H1 (cell line): ENCODE measurements around the gene PNO1. TPM values are rescaled to one million over a fixed set of nuclear protein-coding genes. Genes with fewer than 3 reads are reported as not detected.

ENCODE experiments used
- CTCF ChIA-PET: fragments of 300-600 bp; sonication (Branson Sonifier 250); formaldehyde crosslinking; loops from one replicate; lab custom pipeline; 2021; ENCODE audit not compliant: partially characterized antibody; lab: Charles Lee
- POLR2A ChIA-PET: fragments of 300-600 bp; sonication (Branson Sonifier 250); formaldehyde crosslinking; loops from one replicate; lab custom pipeline; 2021; ENCODE audit warnings: inconsistent platforms; ENCODE audit not compliant: partially characterized antibody; lab: Charles Lee
- DNase-seq, 2 experiments: peaks; one replicate each; pipeline versions ENCODE4 v3.0.0 to v3.0.0-alpha.2; 2010 to 2022; ENCODE audit warnings: low spot score in 2 of 2, low read depth in 1 of 2, mixed read lengths in 1 of 2
- FAIRE-seq: peaks from 2 replicates; lab custom pipeline; 2011; peaks lifted over from hg19 to GRCh38; lab: Jason Lieb, UNC
- H2AFZ ChIP-seq: 2 replicates; pipeline ENCODE4 v1.8.1; 2012; ENCODE audit warnings: low read length, inconsistent platforms
- H2AK5ac ChIP-seq: 2 replicates; pipeline ENCODE4 v1.6.1; 2013; ENCODE audit warnings: low read depth, low read length
- H2BK120ac ChIP-seq: replicated peaks from 2 replicates; pipeline ENCODE3; 2013; ENCODE audit warnings: low read depth, low read length, inconsistent platforms
- H2BK12ac ChIP-seq: 2 replicates; pipeline ENCODE4 v1.6.1; 2013; ENCODE audit warnings: low read depth, low read length
- H2BK15ac ChIP-seq: 2 replicates; pipeline ENCODE4 v1.6.1; 2013; ENCODE audit warnings: low read length
- H2BK20ac ChIP-seq: 2 replicates; pipeline ENCODE4 v1.6.1; 2013; ENCODE audit warnings: low read length
- H2BK5ac ChIP-seq: 2 replicates; pipeline ENCODE4 v1.6.1; 2013; ENCODE audit warnings: low read depth, low read length
- H3K14ac ChIP-seq: 2 replicates; pipeline ENCODE4 v1.6.1; 2013; ENCODE audit warnings: inconsistent platforms; ENCODE audit not compliant: insufficient read length
- H3K18ac ChIP-seq: 2 replicates; pipeline ENCODE4 v1.6.1; 2013; ENCODE audit warnings: low read length; ENCODE audit errors: extremely low read depth
- H3K23ac ChIP-seq: 2 replicates; pipeline ENCODE4 v1.6.1; 2013; ENCODE audit warnings: inconsistent platforms; ENCODE audit not compliant: insufficient read length
- H3K23me2 ChIP-seq: 2 replicates; pipeline ENCODE4 v1.6.1; 2013; ENCODE audit warnings: low read depth, low read length
- H3K27ac ChIP-seq: 2 replicates; pipeline ENCODE4 v1.6.1; 2011; ENCODE audit warnings: low read depth, low read length, inconsistent platforms
- H3K27me3 ChIP-seq, 4 experiments: replicated peaks in 1 of 4; 1 replicate in 1 of 4; 2 replicates in 3 of 4; pipeline versions ENCODE4 v1.6.1 to v1.8.1; 2011 to 2013; ENCODE audit warnings: low read length in 3 of 4, mild to moderate bottlenecking in 3 of 4, inconsistent platforms in 2 of 4, mixed read lengths in 2 of 4, moderate library complexity in 1 of 4; ENCODE audit not compliant: control insufficient read depth in 3 of 4, insufficient read depth in 3 of 4; ENCODE audit errors: extremely low read depth in 1 of 4
- H3K36me3 ChIP-seq, 4 experiments: 2 replicates each; pipeline versions ENCODE4 v1.6.1 to v1.8.1; 2011 to 2013; ENCODE audit warnings: mild to moderate bottlenecking in 4 of 4, low read length in 3 of 4, moderate library complexity in 2 of 4, control low read depth in 1 of 4, inconsistent platforms in 1 of 4; ENCODE audit not compliant: insufficient read depth in 4 of 4, control insufficient read depth in 2 of 4
- H3K4ac ChIP-seq: replicated peaks from 2 replicates; pipeline ENCODE3; 2013; ENCODE audit warnings: low read length, low read depth, mixed read lengths, inconsistent platforms; ENCODE audit not compliant: insufficient read length
- H3K4me1 ChIP-seq, 4 experiments: replicated peaks in 1 of 4; 1 replicate in 1 of 4; 2 replicates in 3 of 4; pipeline versions ENCODE4 v1.6.1 to v1.8.1; 2011 to 2013; ENCODE audit warnings: low read length in 3 of 4, inconsistent platforms in 2 of 4, mixed read lengths in 1 of 4; ENCODE audit not compliant: insufficient read depth in 4 of 4, control insufficient read depth in 3 of 4
- H3K4me2 ChIP-seq, 2 experiments: 2 replicates each; pipeline versions ENCODE4 v1.6.1 to v1.8.1; 2011 to 2013; ENCODE audit warnings: low read depth in 2 of 2, low read length in 2 of 2, control low read depth in 1 of 2, inconsistent platforms in 1 of 2, mild to moderate bottlenecking in 1 of 2; ENCODE audit not compliant: insufficient read depth in 1 of 2
- H3K4me3 ChIP-seq, 4 experiments: fragments of 200-600, 300-600 bp in 1 of 4; sonication (generic), shearing (Covaris generic), sonication (Bioruptor Twin) in 1 of 4; 2 replicates each; pipeline versions ENCODE4 v1.5.1 to v1.8.1; 2011 to 2016; ENCODE audit warnings: low read length in 4 of 4, low read depth in 3 of 4, control low read depth in 2 of 4, inconsistent platforms in 2 of 4, mild to moderate bottlenecking in 2 of 4, mixed read lengths in 1 of 4, moderate library complexity in 1 of 4; ENCODE audit not compliant: insufficient read depth in 2 of 4; ENCODE audit errors: extremely low read depth in 1 of 4
- H3K56ac ChIP-seq: replicated peaks from 2 replicates; pipeline ENCODE3; 2013; ENCODE audit warnings: low read depth, mild to moderate bottlenecking, mixed read lengths, low read length, inconsistent platforms; ENCODE audit not compliant: insufficient read length
- H3K79me1 ChIP-seq: 2 replicates; pipeline ENCODE4 v1.6.1; 2013; ENCODE audit warnings: low read depth, low read length, control low read depth
- H3K79me2 ChIP-seq, 2 experiments: 2 replicates each; pipeline versions ENCODE4 v1.6.1 to v1.8.1; 2012 to 2013; ENCODE audit warnings: low read length in 2 of 2, mild to moderate bottlenecking in 2 of 2, inconsistent platforms in 1 of 2; ENCODE audit not compliant: insufficient read depth in 2 of 2, control insufficient read depth in 1 of 2
- H3K9ac ChIP-seq, 4 experiments: replicated peaks in 1 of 4; 1 replicate in 1 of 4; 2 replicates in 3 of 4; pipeline versions ENCODE4 v1.6.1 to v1.8.1; 2011 to 2013; ENCODE audit warnings: low read depth in 3 of 4, low read length in 3 of 4, control low read depth in 2 of 4, mild to moderate bottlenecking in 2 of 4, moderate library complexity in 2 of 4, inconsistent platforms in 1 of 4; ENCODE audit errors: extremely low read depth in 1 of 4
- H3K9me3 ChIP-seq, 2 experiments: 2 replicates each; pipeline versions ENCODE4 v1.6.1 to v1.8.1; 2012 to 2013; ENCODE audit warnings: mild to moderate bottlenecking in 2 of 2, moderate library complexity in 2 of 2, control low read depth in 1 of 2, inconsistent platforms in 1 of 2, low read depth in 1 of 2, low read length in 1 of 2, mixed read lengths in 1 of 2; ENCODE audit not compliant: insufficient read depth in 2 of 2
- H4K20me1 ChIP-seq, 2 experiments: replicated peaks in 1 of 2; 2 replicates each; pipeline versions ENCODE3 to v1.8.1; 2011 to 2013; ENCODE audit warnings: inconsistent platforms in 2 of 2, low read length in 2 of 2, mild to moderate bottlenecking in 1 of 2; ENCODE audit not compliant: insufficient read depth in 2 of 2, control insufficient read depth in 1 of 2
- H4K5ac ChIP-seq: 2 replicates; pipeline ENCODE4 v1.6.1; 2013; ENCODE audit warnings: low read length, low read depth, mixed read lengths, inconsistent platforms; ENCODE audit not compliant: insufficient read length
- H4K8ac ChIP-seq: 2 replicates; pipeline ENCODE4 v1.8.0; 2013; ENCODE audit warnings: mild to moderate bottlenecking, moderate library complexity, low read length, inconsistent platforms; ENCODE audit not compliant: insufficient read depth; ENCODE audit errors: extremely low read depth
- H4K91ac ChIP-seq: replicated peaks from 2 replicates; pipeline ENCODE3; 2013; ENCODE audit warnings: low read length, mixed read lengths, inconsistent platforms; ENCODE audit not compliant: insufficient read length
- ASH2L ChIP-seq: fragments of 200-600, 300-600 bp; sonication (generic); IDR thresholded peaks from one replicate; pipeline ENCODE4 v1.7.1; 2017; ENCODE audit warnings: low read length
- BCL11A ChIP-seq, 2 experiments: IDR thresholded peaks; one replicate each; pipeline ENCODE4 v1.6.1; 2011; ENCODE audit warnings: low read depth in 2 of 2, low read length in 2 of 2, mild to moderate bottlenecking in 2 of 2
- CBX5 ChIP-seq: fragments of 300-800, 300-1000 bp; sonication (generic); IDR thresholded peaks from 2 replicates; pipeline ENCODE4 v1.7.1; 2016; ENCODE audit warnings: antibody characterized with exemption, low read length, low read depth
- EGR1 ChIP-seq: IDR thresholded peaks from 2 replicates; pipeline ENCODE4 v1.6.1; 2011; ENCODE audit warnings: low read depth, low read length, borderline replicate concordance
- EZH2 ChIP-seq: fragments of 200-600 bp; sonication (generic); IDR thresholded peaks from 2 replicates; pipeline ENCODE4 v1.7.1; 2012; ENCODE audit warnings: low read depth, mild to moderate bottlenecking, moderate library complexity, low read length, inconsistent platforms; ENCODE audit not compliant: severe bottlenecking
- HDAC2 ChIP-seq, 2 experiments: fragments of 300-600 bp in 1 of 2; sonication (generic) in 1 of 2; IDR thresholded peaks; 2 replicates each; pipeline ENCODE4 v1.6.1; 2011 to 2012; ENCODE audit warnings: low read depth in 2 of 2, low read length in 2 of 2, mild to moderate bottlenecking in 2 of 2, moderate library complexity in 2 of 2, borderline replicate concordance in 1 of 2, inconsistent platforms in 1 of 2
- HDAC6 ChIP-seq: IDR thresholded peaks from one replicate; pipeline ENCODE4 v1.7.1; 2012; ENCODE audit warnings: low read depth, mild to moderate bottlenecking, inconsistent platforms, low read length, moderate library complexity
- KDM1A ChIP-seq: fragments of 200-600, 300-600 bp; sonication (generic); IDR thresholded peaks from 2 replicates; pipeline ENCODE4 v1.7.1; 2016; ENCODE audit warnings: mild to moderate bottlenecking, low read length, borderline replicate concordance
- MAX ChIP-seq: IDR thresholded peaks from 2 replicates; pipeline ENCODE4 v1.6.1; 2012; ENCODE audit warnings: inconsistent platforms
- NRF1 ChIP-seq: IDR thresholded peaks from 2 replicates; pipeline ENCODE4 v1.6.1; 2011; ENCODE audit warnings: mild to moderate bottlenecking, low read depth, low read length, improper control_type of control experiment
- PHF8 ChIP-seq: fragments of 200-600 bp; sonication (generic); conservative IDR thresholded peaks from 2 replicates; pipeline ENCODE4 v1.7.1; 2012; ENCODE audit warnings: low read depth, mild to moderate bottlenecking, inconsistent platforms, low read length, moderate library complexity
- RBBP5 ChIP-seq: IDR thresholded peaks from 2 replicates; pipeline ENCODE4 v1.7.1; 2012; ENCODE audit warnings: low read depth, mild to moderate bottlenecking, inconsistent platforms, low read length, moderate library complexity, borderline replicate concordance
- SIN3A ChIP-seq, 2 experiments: IDR thresholded peaks in 1 of 2; conservative IDR thresholded peaks in 1 of 2; 2 replicates each; pipeline ENCODE4 v1.6.1; 2011 to 2012; ENCODE audit warnings: low read length in 2 of 2, improper control_type of control experiment in 1 of 2, low read depth in 1 of 2, mild to moderate bottlenecking in 1 of 2
- TCF12 ChIP-seq: IDR thresholded peaks from 2 replicates; pipeline ENCODE4 v1.6.1; 2011; ENCODE audit warnings: low read depth, mild to moderate bottlenecking, low read length
- WGBS, 2 experiments: shearing (Covaris generic) in 1 of 2; methylation state at CpG; one replicate each; pipeline versions ENCODE4 v1.1.6 to v1.1.7; 2013 to 2015; ENCODE audit warnings: low lambda C conversion rate in 2 of 2, mixed read lengths in 2 of 2, inconsistent platforms in 1 of 2, low coverage in 1 of 2, missing lambda C conversion rate in 1 of 2; ENCODE audit not compliant: insufficient replicate concordance in 2 of 2, insufficient coverage in 1 of 2, insufficient read length in 1 of 2; ENCODE audit errors: extremely low coverage in 1 of 2, missing lambda C conversion rate in 1 of 2; 5-methylcytosine and 5-hydroxymethylcytosine counted together
- polyA plus RNA-seq, 7 experiments: library from polyadenylated mRNA; depleted of rRNA in 3 of 7; stranded (reverse) in 5 of 7; unstranded in 2 of 7; fragments of >200 nt in 5 of 7; fragments of 200-250 nt in 2 of 7; gene quantifications; 1 replicate in 5 of 7; 2 replicates in 1 of 7; 4 replicates in 1 of 7; pipeline versions ENCODE4 v1.2.1 to v1.2.3, GENCODE V29; 2011 to 2013; ENCODE audit warnings: missing spikeins in 2 of 7, mixed read lengths in 2 of 7
- total RNA-seq: library from RNA; stranded (reverse); fragmentation: NEBNext Ultra II Directional; extraction: Animal tissue kit (Norgen Biotek cat#: 25700); gene quantifications from 2 replicates; pipeline ENCODE4 v1.2.1, GENCODE V29; 2021

The PNO1 gene
- total and polyA plus RNA-seq, 2 of the 8 experiments (the other 6 are each of a cell fraction or from before 2014, with no cell fraction given) = 18.6 to 33.2 TPM

GRCh38 chr2:68119504-68119903 lies 38.2 kb upstream of the PNO1 start:
- H4K20me1 ChIP-seq = no peaks in the 10 kb centered on the region
- H4K8ac ChIP-seq = no peak overlapping the region
- H2BK12ac ChIP-seq = no peak overlapping the region
- no peak overlapping the region for H3K23ac ChIP-seq
- no peak overlapping the region for H2BK120ac ChIP-seq
- H2BK20ac ChIP-seq = no peak overlapping the region
- H4K5ac ChIP-seq = no peak overlapping the region
- H2BK5ac ChIP-seq = no peak overlapping the region
- no peak overlapping the region for H2AK5ac ChIP-seq
- no peaks in the 10 kb centered on the region; a peak in 1 of 7 replicates for H3K4me1 ChIP-seq
- H3K79me1 ChIP-seq = no peaks in the 10 kb centered on the region
- no peaks in the 10 kb centered on the region for H3K79me2 ChIP-seq
- no peaks in the 10 kb centered on the region for H3K36me3 ChIP-seq
- H3K9ac ChIP-seq = no peak overlapping the region
- no peak overlapping the region for H3K56ac ChIP-seq
- DNase-seq (no peak), FAIRE-seq (no peak)
- no peak overlapping the region for H3K14ac ChIP-seq
- H3K27me3 ChIP-seq = no peaks in the 10 kb centered on the region
- H3K18ac ChIP-seq = no peak overlapping the region
- H3K4me3 ChIP-seq = no peak overlapping the region
- CTCF ChIA-PET = interaction anchor here (1.3 kb wide), 1 partner anchor 164 kb away, joined by 3 read pairs; no protein-coding TSS in a partner anchor
- H3K4me2 ChIP-seq = no peak overlapping the region
- POLR2A ChIA-PET = no interaction called here
- H3K23me2 ChIP-seq = no peaks in the 10 kb centered on the region
- H4K91ac ChIP-seq = no peak overlapping the region
- no peak overlapping the region for H3K27ac ChIP-seq
- WGBS, 2 experiments = 87% methylated on average over 5 of the region's 5 CpGs; no CpG with 5 or more reads in 1 of the 2 experiments
- H3K4ac ChIP-seq = no peak overlapping the region
- no peaks in the 10 kb centered on the region for H3K9me3 ChIP-seq
- H2BK15ac ChIP-seq = no peak overlapping the region
- H2AFZ ChIP-seq = no peak overlapping the region
- no peak for TF ChIP-seq CBX5
- TF ChIP-seq NRF1 = no peak
- TF ChIP-seq HDAC6 = no peak
- TF ChIP-seq EGR1 = no peak
- TF ChIP-seq ASH2L = no peak
- TF ChIP-seq KDM1A = no peak
- TF ChIP-seq RBBP5 = no peak
- no peak for TF ChIP-seq HDAC2 (IDR thresholded peaks at IDR 0.05; ENCODE audit: borderline replicate concordance in 1 of 2, low read depth in 2 of 2, low read length in 2 of 2)
- no peak for TF ChIP-seq BCL11A (IDR thresholded peaks at IDR 0.05; ENCODE audit: low read depth in 2 of 2, low read length in 2 of 2)
- no peak for TF ChIP-seq EZH2
- no peak for TF ChIP-seq SIN3A (conservative IDR thresholded peaks at IDR 0.05 in 1 of 2, IDR thresholded peaks at IDR 0.05 in 1 of 2; ENCODE audit: low read depth in 1 of 2, low read length in 2 of 2)
- no peak for TF ChIP-seq MAX
- TF ChIP-seq TCF12 = no peak
- TF ChIP-seq PHF8 = no peak
